ENCODE measurements around the gene YRDC.

- TF ChIP-seq POLR2AphosphoS5 (IDR thresholded peaks at IDR 0.05) = no peak
- no peak for TF ChIP-seq POLR2A (IDR thresholded peaks at IDR 0.05)
Observed at GRCh38 chr1:37845049-37845646, 37.1 kb upstream of the YRDC start.
